Cerebellar nuclear complex (tissue), 1 donor: Measurements from ENCODE around the gene ECE1.
A peak's percentile ranks its signal among the peaks of the same experiment; 100 is the strongest.
"Not testable (repeated sequence)": the region's sequence is repeated elsewhere in the genome, so short reads cannot be mapped to it uniquely, and the experiment has no call there.

Experiments used
- DNase-seq, 2 experiments: peaks; one replicate each; lab custom pipeline; 2025; lab: John Stamatoyannopoulos, UW

ECE1 gene

DNA sequence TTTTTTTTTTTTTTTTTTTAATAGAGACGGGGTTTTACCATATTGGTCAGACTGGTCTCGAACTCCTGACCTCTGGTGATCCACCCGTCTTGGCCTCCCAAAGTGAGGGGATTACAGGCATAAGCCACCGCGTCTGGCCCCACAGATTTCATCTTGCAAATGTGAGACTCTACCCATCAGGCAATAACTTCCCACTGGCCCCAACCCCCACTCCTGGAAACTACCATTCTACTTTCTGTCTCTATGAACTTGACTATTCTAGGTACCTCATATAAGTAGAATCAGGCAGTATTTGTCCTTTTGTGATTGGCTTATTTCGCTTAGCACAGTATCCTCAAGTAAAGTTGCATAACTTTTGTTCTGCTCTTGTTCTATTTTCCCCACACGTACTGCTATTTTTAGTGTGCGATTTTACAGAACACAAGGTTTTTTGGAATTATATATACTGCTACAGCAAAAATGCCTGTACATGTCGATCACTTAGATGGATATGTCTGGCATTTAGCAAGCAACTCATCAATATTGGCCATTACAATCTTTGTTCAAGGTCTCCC lies 40.2 kb downstream of the ECE1 start:
- no peak for DNase-seq

DNA sequence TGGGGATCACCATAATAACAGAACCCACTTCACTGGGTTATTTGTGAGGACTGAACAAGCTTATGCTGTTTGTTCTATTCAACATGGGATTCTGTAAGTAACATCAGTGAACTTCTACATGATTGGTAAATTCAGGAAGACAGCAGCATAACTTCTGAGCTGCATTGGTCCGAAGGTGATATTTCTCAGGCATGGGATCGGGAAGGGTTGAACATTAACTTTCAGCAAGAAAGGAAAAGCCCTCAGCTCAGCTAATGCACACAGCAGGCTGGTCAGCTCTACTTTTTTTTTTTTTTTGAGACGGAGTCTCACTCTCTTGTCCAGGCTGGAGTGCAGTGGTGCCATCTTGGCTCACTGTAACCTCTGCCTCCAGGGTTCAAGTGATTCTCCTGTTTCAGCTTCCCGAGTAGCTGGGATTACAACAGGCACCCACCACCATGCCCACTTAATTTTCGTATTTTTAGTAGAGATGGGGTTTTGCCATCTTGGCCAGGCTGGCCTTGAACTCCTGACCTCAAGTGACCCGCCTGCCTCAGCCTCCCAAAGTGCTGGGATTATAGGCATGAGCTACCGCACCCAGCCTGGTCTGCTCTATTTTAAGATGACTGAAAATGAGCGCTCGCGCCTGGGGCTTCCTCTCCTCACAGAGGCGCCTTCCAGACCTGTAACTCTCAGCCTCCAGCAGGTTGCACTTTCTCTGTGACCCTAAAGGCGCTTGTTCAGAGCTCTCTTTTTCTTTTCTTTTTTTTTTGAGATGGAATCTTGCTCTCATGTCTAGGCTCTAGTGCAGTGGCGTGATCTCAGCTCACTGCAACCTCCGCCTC lies 42.2 kb downstream of the ECE1 start:
- no peak for DNase-seq

DNA sequence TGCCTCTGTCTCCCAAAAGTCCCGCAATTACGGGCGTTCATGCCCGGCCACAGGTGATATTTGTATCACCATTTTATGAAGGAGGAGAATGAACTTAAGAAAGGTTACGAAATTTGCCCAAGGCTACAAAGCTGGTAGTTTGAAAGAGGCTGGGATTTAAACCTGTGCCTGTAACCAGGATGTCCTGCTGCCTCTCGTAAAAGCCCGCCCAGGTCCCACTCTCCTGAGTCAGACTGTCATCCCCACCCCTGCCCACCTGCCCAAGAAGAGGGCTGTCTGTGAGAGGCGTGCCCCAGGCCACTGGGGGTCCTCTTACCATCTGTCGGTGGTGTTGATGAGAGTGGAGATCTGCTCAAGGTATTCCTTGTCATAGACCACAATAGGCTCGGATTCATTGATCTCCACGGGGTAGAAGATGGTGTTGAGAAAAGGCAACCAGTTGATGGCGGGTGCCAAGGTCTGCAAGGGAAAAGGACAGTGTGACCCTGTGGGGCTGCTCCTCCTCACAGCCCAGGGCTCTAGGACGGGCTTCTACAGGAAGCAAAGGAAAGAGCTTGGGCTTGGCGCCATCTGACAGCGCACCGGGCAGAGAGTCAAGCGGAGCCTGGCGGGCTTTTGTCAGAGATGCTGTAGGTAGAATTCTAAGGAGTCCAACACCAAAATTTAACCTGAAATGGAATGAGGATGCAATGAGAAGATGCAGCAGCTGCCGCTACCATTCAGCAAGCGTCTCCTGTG lies 43.2 kb downstream of the ECE1 start:
- no peak for DNase-seq

DNA sequence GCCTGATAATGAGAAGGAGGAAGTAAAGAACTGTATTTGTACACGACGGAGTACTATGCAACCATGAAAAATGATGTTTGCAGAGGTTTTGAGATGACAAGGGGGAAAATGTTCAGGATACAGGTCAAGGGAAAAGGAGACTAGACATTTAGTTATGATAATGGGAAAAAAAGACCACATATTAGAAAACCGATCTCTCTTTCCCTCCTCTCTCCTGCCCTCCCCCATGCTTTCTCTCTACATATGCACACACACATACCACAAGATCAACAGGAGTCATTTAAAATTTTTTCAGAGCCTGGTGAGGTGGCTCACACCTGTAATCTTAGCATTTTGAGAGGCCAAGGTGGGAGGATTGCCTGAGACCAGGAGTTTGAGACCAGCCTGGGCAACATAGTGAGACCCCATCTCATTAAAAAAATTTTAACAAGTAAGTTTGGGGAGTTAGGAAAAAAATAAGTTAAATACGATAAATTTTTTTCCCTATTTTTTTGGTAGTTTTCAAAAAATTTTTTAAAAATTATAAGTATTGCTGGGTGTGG lies 44.5 kb downstream of the ECE1 start:
- no peak for DNase-seq

DNA sequence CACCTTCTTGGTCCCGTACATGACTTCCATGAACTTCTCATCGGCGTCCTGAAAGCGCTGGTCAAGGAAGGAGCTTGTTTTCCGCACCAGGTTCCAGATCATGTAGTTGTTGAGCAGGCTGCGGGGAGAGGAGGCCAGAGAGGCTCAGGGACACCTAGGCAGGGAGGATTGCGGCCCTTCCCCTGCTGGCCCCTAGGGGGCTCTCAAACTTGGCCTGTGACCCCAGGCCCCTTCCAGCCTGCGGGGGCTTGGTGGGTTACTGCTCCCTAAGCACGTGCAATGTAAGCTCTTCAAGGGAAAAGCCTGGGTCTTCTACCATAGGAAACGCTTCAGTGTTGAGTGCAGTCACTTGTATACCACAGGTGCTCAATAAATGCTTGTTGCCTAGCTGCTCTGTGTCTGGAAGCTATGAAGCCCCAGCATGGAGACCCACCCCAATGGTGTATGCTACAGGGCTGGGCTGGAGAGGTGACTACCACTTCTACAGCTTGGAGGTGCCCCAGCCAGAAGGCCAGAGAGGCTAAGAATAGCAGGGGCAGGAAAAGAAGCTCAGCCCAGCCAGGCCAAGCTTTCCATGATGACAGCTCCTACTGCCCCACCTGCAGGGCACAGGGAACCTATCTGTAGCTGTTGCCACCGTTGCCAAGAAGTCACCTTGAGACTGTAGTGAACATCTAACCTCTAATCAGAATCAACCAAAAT lies 45.1 kb downstream of the ECE1 start:
- no peak for DNase-seq

DNA sequence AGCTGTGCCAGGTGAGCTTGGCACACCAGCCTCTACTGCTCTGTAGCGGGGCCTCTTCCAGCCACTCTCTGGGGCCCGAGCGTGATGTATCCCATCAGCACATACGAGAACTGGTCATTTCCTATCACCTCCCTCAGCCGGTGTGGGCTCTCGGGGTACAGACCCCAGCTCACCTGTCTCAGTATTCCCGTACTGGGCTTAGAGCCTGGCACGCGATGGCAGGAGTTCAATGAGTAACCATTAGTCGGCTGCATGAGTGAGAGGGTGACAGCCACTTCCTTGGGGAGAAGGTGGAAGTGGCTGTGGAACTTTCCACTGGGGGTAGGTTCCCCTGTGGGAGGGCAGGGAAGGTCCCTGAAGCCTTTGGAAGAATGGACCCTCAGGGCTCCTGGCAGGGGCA lies 46.1 kb downstream of the ECE1 start:
- DNase-seq = no peak

DNA sequence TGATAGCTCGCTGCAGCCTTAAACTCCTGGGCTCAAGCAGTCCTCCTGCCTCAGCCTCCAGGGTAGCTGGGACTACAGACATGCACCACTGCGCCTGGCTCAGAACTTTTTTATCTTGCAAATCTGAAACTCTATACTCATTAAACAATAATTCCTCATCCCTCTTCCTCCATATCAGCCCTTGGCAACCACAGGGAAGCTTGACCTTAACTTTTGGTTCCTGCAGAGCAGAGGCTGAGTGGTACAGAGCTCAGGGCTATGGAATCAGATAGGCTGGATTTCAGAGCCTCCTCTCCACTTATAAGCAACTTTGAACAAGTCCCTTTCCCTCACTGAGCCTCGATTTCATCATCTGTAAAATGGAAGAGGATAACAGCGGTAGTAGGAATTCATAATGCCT lies 47.4 kb downstream of the ECE1 start:
- no peak for DNase-seq

DNA sequence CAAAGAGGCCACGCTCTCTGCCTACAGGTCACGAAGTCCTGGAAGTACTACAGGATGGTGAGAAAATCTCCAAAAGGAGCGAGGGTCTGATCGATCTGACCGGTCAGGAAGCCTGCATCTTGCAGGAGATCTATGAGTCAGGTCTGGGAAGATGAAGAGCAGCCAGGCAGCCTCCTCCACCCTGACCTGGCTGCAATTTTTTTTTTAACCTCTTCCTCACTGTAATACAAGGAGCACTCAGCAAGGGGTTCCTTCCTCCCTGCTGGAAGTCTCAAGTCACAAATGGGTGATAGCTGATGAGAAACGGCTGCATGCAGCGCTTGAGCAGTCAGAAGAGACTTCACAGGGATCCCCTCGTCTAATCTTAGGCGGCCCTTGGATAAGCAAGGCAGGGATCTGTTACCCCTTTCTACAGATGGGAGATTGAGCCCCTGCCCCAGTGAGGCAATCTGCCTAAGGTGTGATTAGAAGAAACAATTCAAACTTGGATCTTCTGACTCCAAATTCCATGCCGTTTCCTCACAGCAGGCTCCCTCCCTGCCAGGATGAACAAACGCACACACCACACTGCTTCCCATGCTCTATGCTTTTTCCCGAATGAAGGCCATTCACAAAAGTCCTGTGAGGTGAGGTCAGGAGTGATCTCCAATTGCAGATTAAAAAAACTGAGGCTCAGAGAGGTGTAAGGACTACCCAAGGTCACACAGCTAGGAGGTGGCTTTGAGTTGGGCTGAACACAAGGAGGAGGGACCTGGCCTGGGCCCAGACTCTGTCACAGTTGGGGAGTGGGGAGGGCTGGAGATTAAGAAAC lies 48.3 kb downstream of the ECE1 start:
- no peak for DNase-seq

DNA sequence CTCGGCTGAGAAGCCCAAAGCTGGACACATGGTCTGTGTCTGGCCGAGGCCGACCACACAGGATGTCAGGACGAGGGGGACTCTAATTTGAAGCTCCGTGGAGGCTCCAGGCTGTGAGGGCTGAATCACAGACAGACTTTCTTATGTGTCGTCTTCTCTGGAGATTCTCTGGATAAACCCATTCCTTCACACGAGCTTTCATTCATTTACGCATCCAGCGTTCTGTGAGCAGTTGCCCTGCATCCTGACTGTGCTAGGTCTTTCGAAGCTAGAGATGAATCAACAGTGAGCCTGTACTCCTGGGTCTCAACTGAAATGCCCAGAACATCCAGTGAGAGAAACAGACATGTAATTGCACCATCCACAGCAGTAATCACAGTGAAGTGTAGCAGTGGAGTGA lies 49.6 kb downstream of the ECE1 start:
- no peak for DNase-seq

DNA sequence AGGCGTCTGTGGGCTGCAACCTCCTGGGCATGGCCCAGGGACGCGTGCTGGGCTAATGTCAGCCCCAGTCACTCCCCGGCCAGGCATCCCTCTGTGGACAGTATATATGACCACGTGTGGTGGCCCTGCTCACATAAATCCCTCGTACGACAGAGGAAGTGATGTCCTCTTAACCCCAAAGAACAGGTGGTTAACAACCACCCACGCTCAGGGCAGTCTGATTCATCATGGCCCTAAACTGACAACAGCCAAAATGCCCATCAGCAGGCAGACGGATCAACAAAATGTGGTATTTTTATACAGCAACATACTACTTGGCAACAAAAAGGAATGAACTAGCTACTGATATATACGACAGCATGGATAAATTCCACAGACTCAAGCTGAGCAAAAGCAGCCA lies 51.0 kb downstream of the ECE1 start:
- no peak for DNase-seq

DNA sequence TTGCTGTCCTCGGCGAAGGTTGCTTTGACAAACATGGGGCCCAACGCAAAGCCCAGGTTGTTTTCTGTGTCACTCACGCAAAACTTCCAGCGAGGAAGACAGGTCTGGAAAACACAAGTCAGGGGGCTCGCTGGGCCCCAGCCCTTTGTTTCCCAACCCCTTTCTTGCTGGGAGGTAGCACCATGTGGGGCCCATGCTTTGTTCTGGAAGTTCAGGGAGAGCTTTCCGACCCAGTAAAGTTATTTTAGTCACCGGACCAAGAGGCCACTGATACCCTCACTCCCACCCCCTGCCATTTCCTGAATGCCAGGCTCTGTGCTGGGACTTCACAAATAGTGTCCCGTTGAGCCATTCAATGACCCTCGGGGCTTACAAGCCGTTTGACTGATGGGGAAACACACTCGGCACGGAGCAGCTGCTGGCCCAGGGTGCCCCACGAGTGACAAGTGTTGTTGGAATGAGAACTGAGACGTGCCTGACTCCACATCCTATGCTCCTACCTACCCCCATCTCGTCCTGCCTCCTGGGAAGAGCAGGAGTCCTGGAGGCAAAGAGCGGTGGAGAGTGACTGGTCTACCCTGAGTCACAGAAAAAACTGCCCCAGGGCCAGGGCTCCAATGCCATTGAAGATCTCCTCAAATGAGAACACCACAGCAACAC lies 52.0 kb downstream of the ECE1 start:
- no peak for DNase-seq

DNA sequence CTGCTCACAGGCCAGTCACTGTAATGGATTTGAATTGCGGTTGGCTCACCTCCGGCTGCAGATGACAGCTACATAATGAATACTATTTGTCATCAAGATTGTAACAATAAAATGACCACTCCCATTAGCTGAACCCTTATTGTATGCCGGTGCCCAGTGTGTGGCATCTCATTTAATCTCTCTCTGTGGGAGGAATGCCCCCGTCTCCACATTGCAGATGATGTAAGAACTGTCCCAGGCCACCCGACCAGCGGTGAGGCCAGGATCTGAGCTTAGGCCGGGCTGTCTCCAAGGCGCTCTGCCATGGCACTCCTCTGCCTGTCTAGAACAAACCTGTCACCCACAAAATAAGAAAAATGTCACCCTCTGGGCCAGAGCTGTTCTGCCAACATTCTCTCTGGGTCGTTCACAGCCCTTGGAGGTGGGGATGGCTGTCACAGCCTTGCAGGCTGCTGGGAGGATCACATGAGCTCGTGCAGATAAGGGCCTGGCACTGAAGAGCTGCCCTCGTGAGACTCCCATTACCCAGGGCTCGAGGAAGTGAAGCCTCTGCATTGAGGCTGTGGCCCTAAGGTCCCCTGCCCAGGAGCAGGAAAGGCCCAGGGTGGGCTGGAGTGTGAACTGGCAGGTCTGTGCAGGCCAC lies 52.7 kb downstream of the ECE1 start:
- DNase-seq = no peak

DNA sequence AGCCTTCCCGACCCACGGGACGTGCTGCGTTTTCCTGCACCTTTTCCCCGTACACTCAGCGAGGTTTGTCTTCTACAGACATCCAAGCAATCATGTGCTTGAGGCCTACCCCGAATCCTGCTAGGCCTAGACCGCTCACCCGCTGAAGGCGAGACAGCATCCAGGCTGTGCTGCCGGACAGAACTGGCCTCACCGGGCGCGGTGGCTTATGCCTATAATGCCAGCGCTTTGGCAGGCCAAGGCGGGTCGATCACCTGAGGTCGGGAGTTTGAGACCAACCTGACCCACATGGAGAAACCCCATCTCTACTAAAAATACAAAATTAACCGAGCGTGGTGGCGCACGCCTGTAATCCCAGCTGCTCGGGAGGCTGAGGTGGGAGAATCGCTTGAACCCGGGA lies 54.1 kb downstream of the ECE1 start:
- no peak for DNase-seq

DNA sequence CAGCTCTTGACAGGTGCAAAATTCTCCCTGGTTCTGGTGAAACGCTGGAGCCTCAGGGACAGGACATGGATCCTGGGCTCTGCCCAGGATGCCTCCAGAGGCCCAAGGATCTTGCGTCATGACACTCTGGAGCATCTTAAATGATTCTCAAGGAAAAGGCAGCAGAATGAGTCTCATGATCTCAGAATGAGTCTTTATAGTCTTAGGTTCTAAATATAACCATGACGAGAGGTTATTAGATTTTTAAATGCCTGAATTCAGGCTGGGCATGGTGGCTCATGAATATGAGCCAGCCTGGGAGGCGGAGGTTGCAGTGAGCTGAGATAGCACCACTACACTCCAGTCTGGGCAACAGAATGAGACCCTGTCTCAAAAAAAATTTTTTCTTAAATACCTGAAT lies 55.5 kb downstream of the ECE1 start:
- no peak for DNase-seq

DNA sequence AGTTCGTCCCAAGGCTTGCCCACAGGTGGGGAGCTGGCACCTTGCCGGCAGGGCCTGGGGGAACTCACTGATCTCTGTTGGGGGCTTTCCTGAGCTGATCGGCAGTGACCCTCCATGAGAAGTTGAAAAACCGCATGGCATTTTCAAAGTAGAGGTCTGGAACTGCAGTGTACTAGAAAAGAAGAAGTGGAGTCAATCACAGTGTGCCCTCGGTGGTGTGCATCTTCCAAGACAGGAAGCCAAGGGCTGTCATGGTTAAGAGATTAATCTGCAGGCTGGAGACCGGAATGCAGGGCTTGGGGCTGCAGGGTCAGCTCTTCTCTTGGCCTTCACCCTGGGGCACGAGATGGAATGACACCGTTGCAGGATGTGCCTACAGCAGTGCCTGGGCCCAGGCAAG lies 56.8 kb downstream of the ECE1 start:
- no peak for DNase-seq

DNA sequence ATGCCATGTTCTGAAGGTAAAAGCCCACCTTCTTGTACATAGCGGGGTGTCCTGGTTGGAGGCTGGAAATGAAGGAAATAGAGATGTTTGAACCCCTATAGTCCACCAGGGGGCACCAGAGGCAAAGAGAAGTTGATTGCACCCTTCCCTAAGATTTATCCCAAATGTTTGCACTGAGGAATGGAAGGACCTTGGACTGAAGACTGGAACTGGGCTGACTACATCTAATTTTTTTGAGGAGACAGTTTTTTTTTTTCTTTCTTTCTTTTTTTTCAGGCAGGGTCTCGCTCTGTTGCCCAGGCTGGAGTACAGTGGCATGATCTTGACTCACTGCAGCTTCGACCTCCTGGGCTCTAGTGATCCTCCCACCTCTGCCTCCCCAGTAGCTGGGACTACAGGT lies 58.2 kb downstream of the ECE1 start:
- peak in 1 of 2 experiments; percentile 2 for DNase-seq

DNA sequence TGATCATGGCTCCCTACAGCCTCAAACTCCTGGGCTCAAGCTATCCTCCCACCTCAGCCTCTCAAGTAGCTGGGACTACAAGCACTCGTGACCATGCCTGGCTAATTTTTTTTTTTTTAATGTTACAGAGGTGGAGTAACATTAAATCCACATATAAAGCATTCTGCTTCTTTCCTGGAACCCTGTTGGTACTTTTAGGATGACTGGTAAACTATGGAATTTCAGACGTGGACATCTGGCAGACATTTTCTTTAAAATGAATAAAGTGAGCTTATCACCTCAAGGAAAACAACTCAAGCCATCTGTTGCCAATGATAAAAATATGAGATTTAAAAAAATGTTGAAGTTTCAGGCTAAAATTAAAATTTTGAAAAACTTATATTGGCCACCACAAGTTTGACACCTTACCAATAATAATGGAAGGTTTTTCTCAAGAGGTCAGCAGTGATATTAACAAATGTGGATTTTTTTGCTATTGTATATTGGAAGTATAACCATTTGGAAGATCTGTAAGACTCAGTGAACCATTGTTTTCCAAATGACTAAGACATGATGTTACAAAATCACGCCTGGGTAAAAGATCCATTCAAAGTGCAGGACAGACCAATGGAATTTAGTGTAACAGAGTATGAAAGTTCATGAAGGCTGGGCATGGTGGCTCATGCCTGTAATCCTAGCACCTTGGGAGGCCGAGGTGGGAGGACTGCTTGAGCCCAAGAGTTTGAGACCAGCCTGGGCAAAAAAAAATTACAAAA lies 60.8 kb downstream of the ECE1 start:
- no peak for DNase-seq

DNA sequence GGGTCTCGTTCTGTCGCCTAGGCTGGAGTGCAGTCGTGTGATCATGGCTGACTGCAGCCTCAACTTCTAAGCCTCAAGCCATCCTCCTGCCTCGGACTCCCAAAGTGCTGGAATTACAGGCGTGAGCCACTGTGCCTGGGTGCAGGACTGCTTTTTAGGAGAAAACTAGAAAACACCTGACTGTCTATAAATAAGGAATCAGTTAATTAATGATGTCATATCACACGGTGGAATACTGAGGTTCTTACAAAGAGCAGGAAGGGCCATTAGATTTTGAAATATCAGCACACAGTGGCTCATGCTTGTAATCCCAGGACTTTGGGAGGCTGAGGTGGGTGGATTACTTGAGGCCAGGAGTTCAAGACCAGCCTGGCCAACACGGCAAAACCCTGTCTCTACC lies 62.0 kb downstream of the ECE1 start:
- DNase-seq = not testable (repeated sequence)

DNA sequence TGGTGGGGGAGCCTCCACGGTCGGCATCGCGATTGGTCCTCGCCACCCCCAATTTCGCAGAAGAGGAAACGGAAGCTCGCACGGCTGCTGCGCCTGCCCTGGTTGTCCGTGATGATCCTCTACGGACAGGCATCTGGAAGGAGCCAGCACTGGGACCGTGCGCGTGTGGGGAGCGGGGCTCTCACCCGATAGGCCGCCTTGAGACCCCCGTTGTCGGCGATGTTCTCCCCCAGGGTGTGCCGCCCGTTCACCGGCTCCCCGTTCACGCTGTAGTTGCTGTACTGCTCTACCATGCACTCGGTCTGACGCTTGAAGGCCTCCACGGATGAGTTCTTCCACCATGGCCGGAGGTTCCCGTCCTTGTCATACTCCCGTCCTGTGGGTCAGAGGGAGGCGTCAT lies 65.2 kb downstream of the ECE1 start:
- no peak for DNase-seq

DNA sequence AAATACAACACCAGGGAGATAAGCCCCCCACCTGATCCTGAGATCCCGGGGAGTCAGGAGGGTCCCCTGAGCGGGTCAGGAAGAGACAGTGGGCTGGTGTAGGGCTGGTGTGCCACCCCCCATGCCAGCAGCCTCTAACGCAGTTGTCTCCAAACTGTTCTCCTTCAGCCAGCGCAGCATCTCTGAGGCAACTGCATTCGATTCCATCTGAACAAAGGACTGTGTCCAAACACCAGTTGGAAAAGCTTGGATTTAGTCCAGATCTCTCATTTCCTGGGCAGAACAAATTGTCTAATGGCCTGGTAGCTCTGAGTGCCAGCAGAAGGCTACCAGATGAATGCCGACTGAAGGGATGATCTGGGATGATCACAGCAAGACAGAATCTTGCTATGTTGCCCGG lies 69.4 kb downstream of the ECE1 start:
- peak in 1 of 2 experiments; percentile 25 for DNase-seq
